ENCODE data around the gene GSN. TPM values are rescaled to one million over a fixed set of nuclear protein-coding genes. Genes with fewer than 3 reads are reported as not detected.

The GSN gene
- total RNA-seq, 2 experiments from 2014 or later = 2.6 to 2.7 TPM

- TF ChIP-seq, protein P1, sequence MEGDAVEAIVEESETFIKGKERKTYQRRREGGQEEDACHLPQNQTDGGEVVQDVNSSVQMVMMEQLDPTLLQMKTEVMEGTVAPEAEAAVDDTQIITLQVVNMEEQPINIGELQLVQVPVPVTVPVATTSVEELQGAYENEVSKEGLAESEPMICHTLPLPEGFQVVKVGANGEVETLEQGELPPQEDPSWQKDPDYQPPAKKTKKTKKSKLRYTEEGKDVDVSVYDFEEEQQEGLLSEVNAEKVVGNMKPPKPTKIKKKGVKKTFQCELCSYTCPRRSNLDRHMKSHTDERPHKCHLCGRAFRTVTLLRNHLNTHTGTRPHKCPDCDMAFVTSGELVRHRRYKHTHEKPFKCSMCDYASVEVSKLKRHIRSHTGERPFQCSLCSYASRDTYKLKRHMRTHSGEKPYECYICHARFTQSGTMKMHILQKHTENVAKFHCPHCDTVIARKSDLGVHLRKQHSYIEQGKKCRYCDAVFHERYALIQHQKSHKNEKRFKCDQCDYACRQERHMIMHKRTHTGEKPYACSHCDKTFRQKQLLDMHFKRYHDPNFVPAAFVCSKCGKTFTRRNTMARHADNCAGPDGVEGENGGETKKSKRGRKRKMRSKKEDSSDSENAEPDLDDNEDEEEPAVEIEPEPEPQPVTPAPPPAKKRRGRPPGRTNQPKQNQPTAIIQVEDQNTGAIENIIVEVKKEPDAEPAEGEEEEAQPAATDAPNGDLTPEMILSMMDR (IDR thresholded peaks at IDR 0.05) = no peak
- Histone ChIP-seq H3K4me1 (ENCODE audit: insufficient read depth, low read length) (peaks cover 23% of the 10 kb centered on the region), H3K27me3 (ENCODE audit: control insufficient read depth in 1 of 2, insufficient read depth in 2 of 2, low read length in 2 of 2) (no peaks in the 10 kb centered on the region), H3K4me3 (ENCODE audit: low read length) (no peak overlapping the region), H3K27ac (ENCODE audit: low read depth in 1 of 2, low read length in 2 of 2) (no peak overlapping the region), H3K9me3 (ENCODE audit: control insufficient read depth in 1 of 2, insufficient read depth in 1 of 2, low read length in 2 of 2) (no peaks in the 10 kb centered on the region), H3K36me3 (ENCODE audit: insufficient read depth, low read length) (no peaks in the 10 kb centered on the region)
- no peaks in the 10 kb centered on the region for H3K36me3 Mint-ChIP-seq (ENCODE audit: low read depth)
- intact Hi-C loops (cut with DNase I, micrococcal nuclease) = no loop called here
- DNase-seq (no peak), ATAC-seq (ENCODE audit: poor library complexity) (no peak)
- no peak overlapping the region for H3K27ac Mint-ChIP-seq
- H3K4me1 Mint-ChIP-seq (ENCODE audit: low read depth) = peaks cover 18% of the 10 kb centered on the region
- no peaks in the 10 kb centered on the region for H3K27me3 Mint-ChIP-seq
- H3K4me3 Mint-ChIP-seq = no peak overlapping the region
- ChIA-PET POLR2A (no interaction called here), CTCF (interaction anchor here (0.6 to 3.8 kb wide), 3 partner anchors 60 to 484 kb away, joined by 3 to 118 read pairs (median 3); no protein-coding TSS in a partner anchor)
- no peaks in the 10 kb centered on the region for H3K9me3 Mint-ChIP-seq
Measured at GRCh38 chr9:121317737-121318630, 50.0 kb downstream of the GSN start.

DNA sequence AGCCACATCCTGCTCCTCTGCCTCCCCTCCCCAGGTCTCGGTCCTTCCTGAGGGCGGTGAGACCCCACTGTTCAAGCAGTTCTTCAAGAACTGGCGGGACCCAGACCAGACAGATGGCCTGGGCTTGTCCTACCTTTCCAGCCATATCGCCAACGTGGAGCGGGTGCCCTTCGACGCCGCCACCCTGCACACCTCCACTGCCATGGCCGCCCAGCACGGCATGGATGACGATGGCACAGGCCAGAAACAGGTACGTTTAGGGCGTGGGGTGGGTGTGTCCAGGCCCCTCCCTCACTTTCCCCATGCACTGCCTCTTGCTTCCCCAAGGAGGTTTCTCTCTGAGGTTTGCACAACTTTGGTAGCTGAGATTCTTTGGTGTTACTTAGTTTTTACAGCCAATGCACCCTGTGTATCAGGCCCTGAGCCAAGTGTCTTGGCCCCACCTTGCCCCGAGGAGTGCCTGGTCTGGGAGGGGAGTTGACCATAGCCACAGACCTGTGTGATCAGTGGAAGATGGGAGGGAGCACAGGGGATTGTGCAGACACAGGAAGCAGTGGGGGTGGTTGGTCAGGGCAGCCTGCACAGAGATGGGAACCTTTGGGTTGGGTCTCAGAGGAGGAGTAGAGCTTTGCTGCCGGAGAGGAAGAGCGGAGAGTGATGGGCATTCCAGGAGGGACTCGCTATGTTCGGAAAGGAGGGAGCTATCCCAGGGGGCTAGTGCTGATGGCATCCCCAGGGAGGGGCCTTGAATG, 50.8 kb downstream of the GSN start:
- H3K36me3 Mint-ChIP-seq (ENCODE audit: low read depth) = no peaks in the 10 kb centered on the region
- TF ChIP-seq, protein P1 (IDR thresholded peaks at IDR 0.05) = no peak
- Histone ChIP-seq H3K27me3 (ENCODE audit: control insufficient read depth in 1 of 2, insufficient read depth in 2 of 2, low read length in 2 of 2) (no peaks in the 10 kb centered on the region), H3K36me3 (ENCODE audit: insufficient read depth, low read length) (no peaks in the 10 kb centered on the region), H3K9me3 (ENCODE audit: control insufficient read depth in 1 of 2, insufficient read depth in 1 of 2, low read length in 2 of 2) (no peaks in the 10 kb centered on the region), H3K27ac (ENCODE audit: low read depth in 1 of 2, low read length in 2 of 2) (no peak overlapping the region), H3K4me1 (ENCODE audit: insufficient read depth, low read length) (peaks cover 23% of the 10 kb centered on the region), H3K4me3 (ENCODE audit: low read length) (no peak overlapping the region)
- no peaks in the 10 kb centered on the region for H3K27me3 Mint-ChIP-seq
- ATAC-seq (ENCODE audit: poor library complexity) (no peak), DNase-seq (peak in 1 of 14 experiments; percentile 27)
- no peaks in the 10 kb centered on the region for H3K9me3 Mint-ChIP-seq
- H3K27ac Mint-ChIP-seq = no peak overlapping the region
- ChIA-PET POLR2A (no interaction called here), CTCF (interaction anchor here (0.8 to 3.8 kb wide), 10 partner anchors 13 to 563 kb away, joined by 3 to 118 read pairs (median 9); no protein-coding TSS in a partner anchor)
- H3K4me3 Mint-ChIP-seq = no peak overlapping the region
- peaks cover 18% of the 10 kb centered on the region for H3K4me1 Mint-ChIP-seq (ENCODE audit: low read depth)
- intact Hi-C loops (cut with DNase I, micrococcal nuclease) = no loop called here

DNA sequence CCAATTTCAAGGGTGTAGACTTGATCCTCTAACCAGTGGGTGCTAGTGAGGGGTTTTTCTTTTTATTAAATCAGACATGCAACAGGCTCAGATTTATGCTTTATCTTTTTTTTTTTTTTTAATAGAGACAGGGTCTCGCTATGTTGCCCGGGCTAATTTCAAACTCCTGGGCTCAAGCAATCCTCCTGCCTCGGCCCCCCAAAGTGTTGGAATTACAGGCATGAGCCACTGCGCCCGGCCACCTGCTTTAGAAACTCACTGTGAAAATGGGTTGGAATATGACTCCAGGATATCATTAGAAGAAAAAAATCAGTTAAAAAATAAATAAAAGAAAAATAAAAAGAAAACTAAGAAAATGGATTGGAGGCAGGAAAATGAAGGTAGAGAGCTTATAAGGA, 51.4 kb downstream of the GSN start:
- TF ChIP-seq, protein P1 (IDR thresholded peaks at IDR 0.05) = no peak
- H3K9me3 ChIP-seq (ENCODE audit: control insufficient read depth in 1 of 2, insufficient read depth in 1 of 2, low read length in 2 of 2) = no peaks in the 10 kb centered on the region
- H3K4me1 ChIP-seq (ENCODE audit: insufficient read depth, low read length) = peaks cover 23% of the 10 kb centered on the region
- POLR2A ChIA-PET = interaction anchor here (0.7 to 1.9 kb wide), 3 partner anchors 50 to 81 kb away, joined by 3 to 7 read pairs (median 3); no protein-coding TSS in a partner anchor
- H3K36me3 ChIP-seq (ENCODE audit: insufficient read depth, low read length) = no peaks in the 10 kb centered on the region
- Mint-ChIP-seq H3K36me3 (ENCODE audit: low read depth) (no peaks in the 10 kb centered on the region), H3K4me1 (ENCODE audit: low read depth) (peaks cover 18% of the 10 kb centered on the region), H3K27me3 (no peaks in the 10 kb centered on the region), H3K4me3 (no peak overlapping the region), H3K27ac (no peak overlapping the region), H3K9me3 (no peaks in the 10 kb centered on the region)
- DNase-seq (no peak), ATAC-seq (ENCODE audit: poor library complexity) (no peak)
- CTCF ChIA-PET = interaction anchor here (0.6 to 3.8 kb wide), 38 partner anchors 9 to 718 kb away, joined by 3 to 118 read pairs (median 6); partner anchors contain the start of gene STOM
- no peaks in the 10 kb centered on the region for H3K27me3 ChIP-seq (ENCODE audit: control insufficient read depth in 1 of 2, insufficient read depth in 2 of 2, low read length in 2 of 2)
- no peak overlapping the region for H3K27ac ChIP-seq (ENCODE audit: low read depth in 1 of 2, low read length in 2 of 2)
- no peak overlapping the region for H3K4me3 ChIP-seq (ENCODE audit: low read length)
- intact Hi-C loops (cut with DNase I, micrococcal nuclease) = no loop called here

Measured in CD4-positive, alpha-beta T cell (primary cell).